Bronchial epithelial cell (primary cell): ENCODE data around the gene SMARCA5. TPM values are rescaled to one million over a fixed set of nuclear protein-coding genes. Genes with fewer than 3 reads are reported as not detected.

Source experiments
- DNase-seq: peaks from one replicate; pipeline ENCODE4 v3.0.0-alpha.2; 2010; ENCODE audit warnings: low read depth
- FAIRE-seq: peaks from 2 replicates; lab custom pipeline; 2011; peaks lifted over from hg19 to GRCh38; lab: Jason Lieb, UNC
- H3K27me3 ChIP-seq: 2 replicates; pipeline ENCODE4 v1.5.1; 2011; ENCODE audit warnings: low read length; ENCODE audit not compliant: control insufficient read depth, insufficient read depth
- H3K36me3 ChIP-seq: 2 replicates; pipeline ENCODE4 v1.5.1; 2011; ENCODE audit warnings: low read length; ENCODE audit not compliant: control insufficient read depth, insufficient read depth
- H3K4me3 ChIP-seq: 2 replicates; pipeline ENCODE4 v1.5.1; 2011; ENCODE audit warnings: mild to moderate bottlenecking, low read depth, low read length, control low read depth
- CTCF ChIP-seq: IDR thresholded peaks from 2 replicates; pipeline ENCODE4 v1.5.1; 2011; ENCODE audit warnings: mild to moderate bottlenecking, moderate library complexity, low read length, control low read depth, inconsistent platforms; ENCODE audit not compliant: insufficient read depth, severe bottlenecking
- total RNA-seq: library from RNA; depleted of rRNA; stranded (reverse); fragments of >200 nt; gene quantifications from 2 replicates; pipeline ENCODE4 v1.2.1, GENCODE V29; 2014

SMARCA5 gene
- total RNA-seq, 1 donor from 2014 or later = 25.3 TPM

DNA sequence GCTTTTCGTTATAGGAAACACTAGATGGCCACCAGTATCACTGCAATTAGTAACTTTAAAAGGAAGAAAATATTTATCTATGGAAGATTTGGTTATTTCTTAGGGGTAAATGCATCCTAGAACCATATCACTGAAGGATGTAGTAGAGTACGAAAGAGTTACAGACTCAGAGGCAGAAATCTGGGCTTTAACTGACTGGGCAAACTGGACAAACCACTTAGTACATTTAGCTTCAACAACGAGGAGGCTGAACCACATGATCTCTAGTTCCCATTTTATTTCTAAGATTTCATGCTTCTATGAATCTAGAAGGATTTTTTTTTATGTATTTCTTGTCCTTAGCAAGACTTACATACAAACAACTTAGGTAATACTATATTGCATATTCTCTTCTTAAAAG lies 93.0 kb downstream of the SMARCA5 start:
- FAIRE-seq (no peak), DNase-seq (no peak)

More for the DNA sequence above, 93.0 kb downstream of the SMARCA5 start:
- H3K4me3 ChIP-seq = no peak overlapping the region
- no peak for TF ChIP-seq CTCF
- H3K36me3 ChIP-seq = no peaks in the 10 kb centered on the region
- H3K27me3 ChIP-seq = no peaks in the 10 kb centered on the region

Other genes starting within 250 kb of the SMARCA5 start
- gene GAB1, start 176.8 kb upstream of the SMARCA5 start, total RNA-seq = 5.0 and 10.8 TPM in 2 replicates
- gene FREM3, start 187.0 kb downstream of the SMARCA5 start, total RNA-seq = not detected in 2 replicates